HUES6 (cell line): Measurements from ENCODE around the gene CKAP4.

Source experiments
- H3K27ac ChIP-seq: 2 replicates; pipeline ENCODE4 v1.7.0; 2013; ENCODE audit warnings: low read depth, mild to moderate bottlenecking, low read length, inconsistent platforms
- H3K27me3 ChIP-seq: 2 replicates; pipeline ENCODE4 v1.6.1; 2013; ENCODE audit warnings: low read length; ENCODE audit not compliant: control insufficient read depth, insufficient read depth
- H3K36me3 ChIP-seq: 2 replicates; pipeline ENCODE4 v1.6.1; 2013; ENCODE audit warnings: low read length; ENCODE audit not compliant: control insufficient read depth, insufficient read depth
- H3K4me1 ChIP-seq: 2 replicates; pipeline ENCODE4 v1.6.1; 2013; ENCODE audit warnings: low read length; ENCODE audit not compliant: control insufficient read depth, insufficient read depth
- H3K4me3 ChIP-seq: 2 replicates; pipeline ENCODE4 v1.5.1; 2013; ENCODE audit warnings: low read depth, low read length
- H3K9ac ChIP-seq: one replicate; pipeline ENCODE4 v1.6.1; 2013; ENCODE audit warnings: mild to moderate bottlenecking, low read length
- H3K9me3 ChIP-seq: 2 replicates; pipeline ENCODE4 v1.6.1; 2013; ENCODE audit warnings: low read depth, low read length; ENCODE audit not compliant: control insufficient read depth, insufficient read depth

Gene CKAP4

GRCh38 chr12:106195621-106196027 is 52.2 kb downstream of the CKAP4 start:
- Histone ChIP-seq H3K4me3 (no peak overlapping the region), H3K27ac (no peak overlapping the region), H3K27me3 (no peaks in the 10 kb centered on the region), H3K9me3 (no peaks in the 10 kb centered on the region), H3K9ac (no peak overlapping the region), H3K4me1 (no peaks in the 10 kb centered on the region), H3K36me3 (no peaks in the 10 kb centered on the region)

GRCh38 chr12:106194351-106194750 is 53.5 kb downstream of the CKAP4 start:
- Histone ChIP-seq H3K9me3 (no peaks in the 10 kb centered on the region), H3K9ac (no peak overlapping the region), H3K4me3 (no peak overlapping the region), H3K27ac (no peak overlapping the region), H3K27me3 (no peaks in the 10 kb centered on the region), H3K36me3 (no peaks in the 10 kb centered on the region), H3K4me1 (no peaks in the 10 kb centered on the region)

DNA sequence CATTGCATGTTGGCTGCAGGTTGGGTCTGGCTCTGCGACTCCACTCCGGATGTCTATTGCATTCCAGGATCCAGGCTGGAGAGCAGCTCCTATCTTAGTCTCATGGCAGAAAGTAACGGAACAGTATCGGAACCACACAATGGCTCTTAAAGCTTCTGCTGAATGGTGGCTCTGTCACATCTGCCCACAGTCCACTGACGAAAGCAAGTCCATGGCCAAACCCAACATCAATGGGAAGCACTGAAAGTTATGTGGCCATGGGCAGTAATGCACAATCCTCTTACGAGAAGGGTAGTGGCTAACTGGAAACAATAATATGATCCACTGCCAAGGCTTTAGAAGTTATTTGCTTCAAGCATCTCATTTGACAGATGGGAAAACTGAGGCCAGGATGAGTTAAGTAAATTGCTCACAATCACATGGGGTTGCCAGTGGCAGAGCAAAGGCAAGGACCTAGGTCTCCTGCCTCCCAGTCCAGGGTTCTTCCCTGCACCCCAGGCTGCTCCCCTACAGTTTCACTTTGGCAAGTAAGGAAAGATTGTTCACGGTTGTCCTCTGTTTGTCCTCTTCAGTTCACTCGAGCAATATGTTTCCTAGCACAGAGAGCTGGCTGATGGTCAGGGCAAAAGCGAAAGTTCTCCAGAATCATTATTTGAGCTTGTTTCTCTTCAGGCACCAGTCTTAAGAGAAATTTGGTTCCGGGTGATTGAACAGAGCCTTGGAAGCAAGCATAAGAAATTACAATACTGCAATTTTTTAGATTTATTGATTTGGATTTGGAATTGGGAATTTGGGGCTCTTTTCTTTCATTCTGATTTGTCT is 54.2 kb downstream of the CKAP4 start:
- H3K27ac ChIP-seq: no peak overlapping the region
- H3K4me1 ChIP-seq: no peaks in the 10 kb centered on the region
- no peak overlapping the region for H3K4me3 ChIP-seq
- no peaks in the 10 kb centered on the region for H3K36me3 ChIP-seq
- H3K9ac ChIP-seq: no peak overlapping the region
- H3K27me3 ChIP-seq: no peaks in the 10 kb centered on the region
- H3K9me3 ChIP-seq: no peaks in the 10 kb centered on the region

- Histone ChIP-seq H3K27me3 (no peaks in the 10 kb centered on the region), H3K9ac (no peak overlapping the region), H3K36me3 (no peaks in the 10 kb centered on the region), H3K27ac (no peak overlapping the region), H3K4me1 (peaks cover 6% of the 10 kb centered on the region), H3K9me3 (no peaks in the 10 kb centered on the region), H3K4me3 (no peak overlapping the region)
Observed at GRCh38 chr12:106192659-106193393, 55.0 kb downstream of the CKAP4 start.

- Histone ChIP-seq H3K27ac (no peak overlapping the region), H3K9me3 (no peaks in the 10 kb centered on the region), H3K9ac (no peak overlapping the region), H3K4me1 (peaks cover 12% of the 10 kb centered on the region), H3K27me3 (no peaks in the 10 kb centered on the region), H3K4me3 (no peak overlapping the region), H3K36me3 (no peaks in the 10 kb centered on the region)
Observed at GRCh38 chr12:106190581-106190980, 57.2 kb downstream of the CKAP4 start.

DNA sequence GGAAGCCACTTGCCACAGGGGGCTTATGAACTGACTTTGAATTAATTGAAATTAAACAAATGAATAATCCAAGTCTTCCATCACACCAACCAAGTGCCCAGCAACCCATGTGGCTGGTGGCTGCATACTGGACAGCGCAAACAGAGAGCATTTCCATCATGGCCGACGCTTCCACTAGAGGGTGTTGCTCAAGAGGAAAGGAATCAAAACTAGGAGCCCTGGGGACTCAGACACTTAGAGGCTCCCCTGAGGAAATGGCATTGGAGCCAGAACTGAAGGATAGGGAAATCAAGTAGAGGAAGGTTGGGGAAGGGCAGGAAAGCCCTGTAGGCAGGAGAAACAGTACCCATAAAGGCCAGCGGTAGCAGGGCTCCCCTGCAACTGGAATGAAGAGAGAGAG is 58.5 kb downstream of the CKAP4 start:
- H3K4me3 ChIP-seq: no peak overlapping the region

GRCh38 chr12:106188256-106188655 is 59.6 kb downstream of the CKAP4 start:
- H3K4me1 ChIP-seq: peaks cover 12% of the 10 kb centered on the region
- H3K27me3 ChIP-seq: no peaks in the 10 kb centered on the region
- no peaks in the 10 kb centered on the region for H3K36me3 ChIP-seq
- H3K9ac ChIP-seq: no peak overlapping the region
- no peaks in the 10 kb centered on the region for H3K9me3 ChIP-seq
- H3K4me3 ChIP-seq: no peak overlapping the region
- no peak overlapping the region for H3K27ac ChIP-seq

More for the DNA sequence above, 58.5 kb downstream of the CKAP4 start:
- no peak overlapping the region for H3K9ac ChIP-seq
- peaks cover 12% of the 10 kb centered on the region for H3K4me1 ChIP-seq
- no peaks in the 10 kb centered on the region for H3K9me3 ChIP-seq
- H3K36me3 ChIP-seq: no peaks in the 10 kb centered on the region
- no peaks in the 10 kb centered on the region for H3K27me3 ChIP-seq
- no peak overlapping the region for H3K27ac ChIP-seq
